H1 (cell line): ENCODE results near the gene TBX4. TPM values are rescaled to one million over a fixed set of nuclear protein-coding genes. Genes with fewer than 3 reads are reported as not detected.

Source experiments
- ASH2L ChIP-seq: fragments of 200-600, 300-600 bp; sonication (generic); IDR thresholded peaks from one replicate; pipeline ENCODE4 v1.7.1; 2017; ENCODE audit warnings: low read length
- HDAC2 ChIP-seq, 2 experiments: fragments of 300-600 bp in 1 of 2; sonication (generic) in 1 of 2; IDR thresholded peaks; 2 replicates each; pipeline ENCODE4 v1.6.1; 2011 to 2012; ENCODE audit warnings: low read depth in 2 of 2, low read length in 2 of 2, mild to moderate bottlenecking in 2 of 2, moderate library complexity in 2 of 2, borderline replicate concordance in 1 of 2, inconsistent platforms in 1 of 2
- PHF8 ChIP-seq: fragments of 200-600 bp; sonication (generic); conservative IDR thresholded peaks from 2 replicates; pipeline ENCODE4 v1.7.1; 2012; ENCODE audit warnings: low read depth, mild to moderate bottlenecking, inconsistent platforms, low read length, moderate library complexity
- SUZ12 ChIP-seq: fragments of 200-600 bp; sonication (generic); IDR thresholded peaks from 2 replicates; pipeline ENCODE4 v1.6.1; 2012; ENCODE audit warnings: mild to moderate bottlenecking, inconsistent platforms, low read length, moderate library complexity, mixed read lengths
- polyA plus RNA-seq, 7 experiments: library from polyadenylated mRNA; depleted of rRNA in 3 of 7; stranded (reverse) in 5 of 7; unstranded in 2 of 7; fragments of >200 nt in 5 of 7; fragments of 200-250 nt in 2 of 7; gene quantifications; 1 replicate in 5 of 7; 2 replicates in 1 of 7; 4 replicates in 1 of 7; pipeline versions ENCODE4 v1.2.1 to v1.2.3, GENCODE V29; 2011 to 2013; ENCODE audit warnings: missing spikeins in 2 of 7, mixed read lengths in 2 of 7
- total RNA-seq: library from RNA; stranded (reverse); fragmentation: NEBNext Ultra II Directional; extraction: Animal tissue kit (Norgen Biotek cat#: 25700); gene quantifications from 2 replicates; pipeline ENCODE4 v1.2.1, GENCODE V29; 2021
- TF ChIP-seq, protein P1 (sequence below), 3 experiments: IDR thresholded peaks; 1 replicate in 2 of 3; 2 replicates in 1 of 3; pipeline versions ENCODE4 v1.5.1 to v1.6.1; 2011; ENCODE audit warnings: low read length in 3 of 3, mild to moderate bottlenecking in 3 of 3, inconsistent platforms in 2 of 3, low read depth in 1 of 3, moderate library complexity in 1 of 3; ENCODE audit not compliant: insufficient read depth in 1 of 3; ENCODE audit errors: control extremely low read depth in 1 of 3

Gene TBX4
- total and polyA plus RNA-seq, 2 of the 8 experiments (the other 6 are each of a cell fraction or from before 2014, with no cell fraction given) = 0.02 TPM; not detected in 1

DNA sequence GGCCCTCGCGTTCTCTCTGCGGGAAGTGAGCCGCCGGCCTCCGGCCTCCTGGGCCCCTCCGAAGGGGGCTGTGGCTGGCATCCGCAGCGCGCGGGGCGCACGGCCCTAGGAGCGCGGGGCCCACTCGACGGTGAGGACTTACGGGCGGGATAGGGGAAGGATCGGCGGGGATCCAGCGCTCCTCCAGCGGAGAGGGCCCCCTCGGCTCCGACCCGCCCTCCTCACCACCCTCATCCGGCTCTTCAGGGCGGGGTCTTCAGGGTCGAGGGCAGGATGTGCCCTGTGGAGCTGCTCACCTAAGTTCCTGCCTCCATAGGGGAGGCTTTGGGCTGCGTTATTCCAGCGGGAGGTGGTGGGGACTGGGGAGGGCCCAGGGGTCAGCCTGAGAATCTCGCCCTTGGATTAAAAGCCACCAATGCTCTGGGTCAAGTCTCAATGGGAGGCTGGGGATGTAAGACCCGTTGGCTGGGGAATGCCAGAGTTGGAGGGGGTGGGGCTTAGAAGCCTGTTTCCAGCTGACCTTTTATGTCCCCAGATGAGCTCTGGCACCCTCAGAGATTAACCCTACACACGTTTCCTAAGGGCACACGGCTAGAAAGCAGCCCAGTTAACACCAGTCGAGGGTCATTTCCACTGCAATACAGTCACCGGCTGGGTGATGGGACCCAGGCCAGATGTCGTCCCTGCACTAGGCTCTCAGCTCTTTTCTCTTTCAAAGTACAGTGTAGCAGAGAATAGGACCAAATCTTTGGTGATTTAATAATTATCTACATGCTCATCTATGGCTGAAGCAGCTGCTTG lies 39.2 kb upstream of the TBX4 start (continued):
- TF ChIP-seq, protein P1, sequence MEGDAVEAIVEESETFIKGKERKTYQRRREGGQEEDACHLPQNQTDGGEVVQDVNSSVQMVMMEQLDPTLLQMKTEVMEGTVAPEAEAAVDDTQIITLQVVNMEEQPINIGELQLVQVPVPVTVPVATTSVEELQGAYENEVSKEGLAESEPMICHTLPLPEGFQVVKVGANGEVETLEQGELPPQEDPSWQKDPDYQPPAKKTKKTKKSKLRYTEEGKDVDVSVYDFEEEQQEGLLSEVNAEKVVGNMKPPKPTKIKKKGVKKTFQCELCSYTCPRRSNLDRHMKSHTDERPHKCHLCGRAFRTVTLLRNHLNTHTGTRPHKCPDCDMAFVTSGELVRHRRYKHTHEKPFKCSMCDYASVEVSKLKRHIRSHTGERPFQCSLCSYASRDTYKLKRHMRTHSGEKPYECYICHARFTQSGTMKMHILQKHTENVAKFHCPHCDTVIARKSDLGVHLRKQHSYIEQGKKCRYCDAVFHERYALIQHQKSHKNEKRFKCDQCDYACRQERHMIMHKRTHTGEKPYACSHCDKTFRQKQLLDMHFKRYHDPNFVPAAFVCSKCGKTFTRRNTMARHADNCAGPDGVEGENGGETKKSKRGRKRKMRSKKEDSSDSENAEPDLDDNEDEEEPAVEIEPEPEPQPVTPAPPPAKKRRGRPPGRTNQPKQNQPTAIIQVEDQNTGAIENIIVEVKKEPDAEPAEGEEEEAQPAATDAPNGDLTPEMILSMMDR (IDR thresholded peaks at IDR 0.05; ENCODE audit: control extremely low read depth in 1 of 3, insufficient read depth in 1 of 3, low read depth in 1 of 3, low read length in 3 of 3) = no peak
- TF ChIP-seq PHF8 = 0 out of 2 replicates have a peak, but pooled peaks have one; percentile 17
- TF ChIP-seq ASH2L = peak; percentile 35
- TF ChIP-seq SUZ12 = peak; percentile 15; the same call in 1 of the 2 replicates
- TF ChIP-seq HDAC2 (IDR thresholded peaks at IDR 0.05; ENCODE audit: borderline replicate concordance in 1 of 2, low read depth in 2 of 2, low read length in 2 of 2) = 0 out of 4 replicates have a peak, but pooled peaks of 1 of the 2 experiments have one; percentile 18
- TF ChIP-seq, all 59 proteins: peak for 7
